NB4 (cell line): ENCODE data around the gene XKR7.

Source experiments
- POLR2A ChIP-seq: IDR thresholded peaks from 2 replicates; pipeline ENCODE4 v1.6.1; 2011; ENCODE audit warnings: mild to moderate bottlenecking; ENCODE audit not compliant: insufficient read length; ENCODE audit errors: extremely low read depth
- TF ChIP-seq, protein P1 (sequence below): IDR thresholded peaks from one replicate; pipeline ENCODE4 v1.5.1; 2012; ENCODE audit warnings: low read depth, low read length
- TF ChIP-seq, protein P2 (sequence below): IDR thresholded peaks from 2 replicates; pipeline ENCODE4 v1.6.1; 2011; ENCODE audit warnings: low read depth, low read length

GRCh38 chr20:31937820-31938219, 30.1 kb upstream of the XKR7 start:
- TF ChIP-seq POLR2A, result no peak
- TF ChIP-seq, protein P1, sequence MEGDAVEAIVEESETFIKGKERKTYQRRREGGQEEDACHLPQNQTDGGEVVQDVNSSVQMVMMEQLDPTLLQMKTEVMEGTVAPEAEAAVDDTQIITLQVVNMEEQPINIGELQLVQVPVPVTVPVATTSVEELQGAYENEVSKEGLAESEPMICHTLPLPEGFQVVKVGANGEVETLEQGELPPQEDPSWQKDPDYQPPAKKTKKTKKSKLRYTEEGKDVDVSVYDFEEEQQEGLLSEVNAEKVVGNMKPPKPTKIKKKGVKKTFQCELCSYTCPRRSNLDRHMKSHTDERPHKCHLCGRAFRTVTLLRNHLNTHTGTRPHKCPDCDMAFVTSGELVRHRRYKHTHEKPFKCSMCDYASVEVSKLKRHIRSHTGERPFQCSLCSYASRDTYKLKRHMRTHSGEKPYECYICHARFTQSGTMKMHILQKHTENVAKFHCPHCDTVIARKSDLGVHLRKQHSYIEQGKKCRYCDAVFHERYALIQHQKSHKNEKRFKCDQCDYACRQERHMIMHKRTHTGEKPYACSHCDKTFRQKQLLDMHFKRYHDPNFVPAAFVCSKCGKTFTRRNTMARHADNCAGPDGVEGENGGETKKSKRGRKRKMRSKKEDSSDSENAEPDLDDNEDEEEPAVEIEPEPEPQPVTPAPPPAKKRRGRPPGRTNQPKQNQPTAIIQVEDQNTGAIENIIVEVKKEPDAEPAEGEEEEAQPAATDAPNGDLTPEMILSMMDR, result no peak
- TF ChIP-seq, protein P2, sequence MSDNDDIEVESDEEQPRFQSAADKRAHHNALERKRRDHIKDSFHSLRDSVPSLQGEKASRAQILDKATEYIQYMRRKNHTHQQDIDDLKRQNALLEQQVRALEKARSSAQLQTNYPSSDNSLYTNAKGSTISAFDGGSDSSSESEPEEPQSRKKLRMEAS, result no peak
